K562 (cell line): Measurements from ENCODE around the gene PXMP2. TPM values are rescaled to one million over a fixed set of nuclear protein-coding genes. Genes with fewer than 3 reads are reported as not detected.

Experiments used
- ATAC-seq: fragments of 200-7000 bp; cut with Tn5 transposase; 3 replicates; pipeline ENCODE4 v1.9.1; 2020; ENCODE audit warnings: moderate library complexity
- BruUV-seq: library from RNA; stranded (reverse); fragments of 400-500 nt; replicated peaks from 2 replicates; lab custom pipeline; 2021; lab: Mats Ljungman, UMichigan
- CTCF ChIA-PET: fragments of 300-600 bp; formaldehyde crosslinking; extraction: SDS; loops from one replicate; lab custom pipeline; 2021; ENCODE audit warnings: low intra/inter-chr PET ratio; lab: Yijun Ruan, JAX
- POLR2A ChIA-PET: fragments of 300-600, 350-650 bp; sonication (Branson Sonifier 250); formaldehyde crosslinking; extraction: SDS; loops from one replicate; lab custom pipeline; 2021; ENCODE audit warnings: antibody characterized with exemption, inconsistent platforms; lab: Yijun Ruan, JAX
- DNase-seq, 4 experiments: peaks; one replicate each; pipeline versions ENCODE4 v3.0.0 to v3.0.0-alpha.2; 2011 to 2018; ENCODE audit warnings: low spot score in 3 of 4, mixed read lengths in 3 of 4; ENCODE audit errors: extremely low read depth in 1 of 4
- FAIRE-seq: peaks from 2 replicates; lab custom pipeline; 2011; peaks lifted over from hg19 to GRCh38; lab: Jason Lieb, UNC
- H2AFZ ChIP-seq: 2 replicates; pipeline ENCODE4 v1.6.0; 2011; ENCODE audit warnings: low read depth, low read length, control low read depth, inconsistent platforms
- H3K27ac ChIP-seq: fragments of 200-600 bp; 3 replicates; pipeline ENCODE4 v1.8.0; 2011; ENCODE audit warnings: low read depth, mild to moderate bottlenecking, control low read depth, inconsistent platforms, low read length, moderate library complexity, mixed read lengths; ENCODE audit errors: extremely low read depth
- H3K27me3 ChIP-seq, 2 experiments: fragments of 300-600 bp in 1 of 2; 2 replicates in 1 of 2; 3 replicates in 1 of 2; pipeline versions ENCODE4 v1.6.0 to v1.8.0; 2011; ENCODE audit warnings: inconsistent platforms in 2 of 2, low read length in 2 of 2, mild to moderate bottlenecking in 1 of 2, mixed read lengths in 1 of 2, moderate library complexity in 1 of 2; ENCODE audit not compliant: control insufficient read depth in 2 of 2, insufficient read depth in 2 of 2
- H3K36me3 ChIP-seq: fragments of 300-600 bp; 3 replicates; pipeline ENCODE4 v1.8.0; 2011; ENCODE audit warnings: mild to moderate bottlenecking, low read length, inconsistent platforms; ENCODE audit not compliant: control insufficient read depth, insufficient read depth
- H3K4me1 ChIP-seq, 2 experiments: fragments of 200-600 bp in 1 of 2; replicated peaks in 1 of 2; 2 replicates in 1 of 2; 3 replicates in 1 of 2; pipeline versions ENCODE4 v1.5.1 to v1.8.0; 2011; ENCODE audit warnings: inconsistent platforms in 2 of 2, low read length in 2 of 2, mild to moderate bottlenecking in 1 of 2, mixed read lengths in 1 of 2, moderate library complexity in 1 of 2; ENCODE audit not compliant: control insufficient read depth in 2 of 2, insufficient read depth in 2 of 2
- H3K4me2 ChIP-seq: 2 replicates; pipeline ENCODE4 v1.6.1; 2011; ENCODE audit warnings: low read length, control low read depth, inconsistent platforms, mixed read lengths; ENCODE audit not compliant: insufficient read depth
- H3K4me3 ChIP-seq: fragments of 200-600 bp; sonication (generic), shearing (Covaris generic); 2 replicates; pipeline ENCODE4 v1.5.1; 2016; ENCODE audit warnings: control low read depth, inconsistent platforms
- H3K79me2 ChIP-seq: fragments of 200-600 bp; 3 replicates; pipeline ENCODE4 v1.8.0; 2011; ENCODE audit warnings: low read length, inconsistent platforms; ENCODE audit not compliant: control insufficient read depth, insufficient read depth
- H3K9ac ChIP-seq, 2 experiments: 2 replicates each; pipeline versions ENCODE4 v1.6.0 to v1.6.1; 2011; ENCODE audit warnings: low read depth in 2 of 2, low read length in 2 of 2, control low read depth in 1 of 2, inconsistent platforms in 1 of 2, mild to moderate bottlenecking in 1 of 2, mixed read lengths in 1 of 2; ENCODE audit not compliant: insufficient read depth in 1 of 2
- H3K9me1 ChIP-seq: one replicate; pipeline ENCODE4 v1.6.0; 2011; ENCODE audit warnings: inconsistent platforms, mild to moderate bottlenecking, low read length, moderate library complexity; ENCODE audit not compliant: control insufficient read depth, insufficient read depth
- H3K9me3 ChIP-seq: replicated peaks from 2 replicates; pipeline ENCODE4 v1.5.1; 2011; ENCODE audit warnings: low read depth, low read length, inconsistent platforms; ENCODE audit not compliant: control insufficient read depth, insufficient read depth
- H4K20me1 ChIP-seq: replicated peaks from 2 replicates; pipeline ENCODE4 v1.6.1; 2011; ENCODE audit warnings: low read length, inconsistent platforms, mixed read lengths; ENCODE audit not compliant: control insufficient read depth, insufficient read depth
- CHD4 ChIP-seq: fragments of 200-600 bp; sonication (generic); IDR thresholded peaks from 3 replicates; pipeline ENCODE4 v1.6.1; 2012; ENCODE audit warnings: low read depth, mild to moderate bottlenecking, mixed read lengths, low read length, inconsistent platforms; ENCODE audit not compliant: insufficient read depth, insufficient replicate concordance, poor library complexity, severe bottlenecking
- CREB1 ChIP-seq, 2 experiments: sonication (generic) in 1 of 2; formaldehyde crosslinking in 1 of 2; IDR thresholded peaks; 2 replicates each; pipeline versions ENCODE4 v1.6.1 to v1.8.0; 2012 to 2022; ENCODE audit warnings: inconsistent platforms in 1 of 2, mild to moderate bottlenecking in 1 of 2, missing genetic modification reagents in 1 of 2, moderate library complexity in 1 of 2
- FOXK1 ChIP-seq: sonication (generic); formaldehyde crosslinking; IDR thresholded peaks from 2 replicates; pipeline ENCODE4 v1.8.0; 2022; ENCODE audit warnings: missing genetic modification reagents, mild to moderate bottlenecking, borderline replicate concordance
- HSF4 ChIP-seq: fragments of 250-450 bp; sonication (Bioruptor Pico); IDR thresholded peaks from 2 replicates; pipeline ENCODE4 v2.1.2; 2022; ENCODE audit warnings: mild to moderate bottlenecking, moderate library complexity, borderline replicate concordance
- NFE2L1 ChIP-seq: fragments of 450-650 bp; IDR thresholded peaks from 2 replicates; pipeline ENCODE4 v1.6.1; 2016; ENCODE audit warnings: missing genetic modification characterization, low read depth, mild to moderate bottlenecking, missing compliant biosample characterization, moderate library complexity, borderline replicate concordance
- NR2C2 ChIP-seq, 2 experiments: fragments of 200-800 bp in 1 of 2; sonication (Bioruptor generic) in 1 of 2; sonication (generic) in 1 of 2; formaldehyde crosslinking in 1 of 2; IDR thresholded peaks; 2 replicates each; pipeline versions ENCODE4 v1.6.1 to v1.8.0; 2016 to 2022; ENCODE audit warnings: mild to moderate bottlenecking in 1 of 2, missing compliant biosample characterization in 1 of 2, missing genetic modification characterization in 1 of 2, missing genetic modification reagents in 1 of 2
- PHF20 ChIP-seq: fragments of 450-650 bp; IDR thresholded peaks from 2 replicates; pipeline ENCODE4 v1.6.1; 2018; ENCODE audit not compliant: partially characterized antibody
- PHTF2 ChIP-seq: fragments of 250-450 bp; sonication (Bioruptor Pico); IDR thresholded peaks from 2 replicates; pipeline ENCODE4 v1.5.0; 2021; ENCODE audit warnings: mild to moderate bottlenecking
- RBM15 ChIP-seq: fragments of 200-400 bp; formaldehyde crosslinking; IDR thresholded peaks from 2 replicates; pipeline ENCODE4 v1.6.1; 2018; ENCODE audit warnings: mild to moderate bottlenecking, low read length, moderate library complexity; ENCODE audit not compliant: insufficient read depth
- SNAPC5 ChIP-seq: fragments of 250-450 bp; sonication (Bioruptor Pico); IDR thresholded peaks from 2 replicates; pipeline ENCODE4 v1.8.0; 2021; ENCODE audit warnings: moderate library complexity, mild to moderate bottlenecking, inconsistent platforms
- TCF7L2 ChIP-seq: fragments of 150-350 bp; IDR thresholded peaks from 2 replicates; pipeline ENCODE4 v1.6.1; 2016; ENCODE audit warnings: low read depth, mild to moderate bottlenecking, low read length, moderate library complexity
- TEAD2 ChIP-seq: fragments of 450-650 bp; IDR thresholded peaks from 2 replicates; pipeline ENCODE4 v1.6.1; 2016; ENCODE audit warnings: missing genetic modification characterization, control low read depth, missing compliant biosample characterization
- ZBTB34 ChIP-seq: fragments of 250-450 bp; sonication (Bioruptor Pico); IDR thresholded peaks from 2 replicates; pipeline ENCODE4 v1.8.0; 2021; ENCODE audit warnings: mild to moderate bottlenecking, moderate library complexity
- ZFP36 ChIP-seq: fragments of 150-350 bp; IDR thresholded peaks from 2 replicates; pipeline ENCODE4 v1.6.1; 2018; ENCODE audit warnings: low read length, low read depth; ENCODE audit not compliant: partially characterized antibody
- ZNF707 ChIP-seq: fragments of 250-450 bp; sonication (Bioruptor Pico); conservative IDR thresholded peaks from 2 replicates; pipeline ENCODE4 v1.8.0; 2022; ENCODE audit warnings: inconsistent platforms, mild to moderate bottlenecking, moderate library complexity
- ZNF75A ChIP-seq: fragments of 450-650 bp; formaldehyde crosslinking; IDR thresholded peaks from 2 replicates; pipeline ENCODE4 v1.4.0; 2020; ENCODE audit warnings: mild to moderate bottlenecking
- ZNF77 ChIP-seq: fragments of 250-450 bp; sonication (Bioruptor Pico); IDR thresholded peaks from 2 replicates; pipeline ENCODE4 v1.5.0; 2020
- ZSCAN29 ChIP-seq: fragments of 450-650 bp; IDR thresholded peaks from 2 replicates; pipeline ENCODE4 v1.6.1; 2017
- WGBS: fragments of 100-300 bp; shearing (Covaris generic); methylation state at CpG from one replicate; pipeline ENCODE4 v1.1.6; 2016; ENCODE audit warnings: low coverage, mixed read lengths; ENCODE audit not compliant: insufficient coverage; ENCODE audit errors: missing lambda C conversion rate; 5-methylcytosine and 5-hydroxymethylcytosine counted together
- in situ Hi-C: fragments of 300-500 bp; cut with MboI; formaldehyde crosslinking; loops from 4 replicates; pipeline ENCODE4 v1.15.0; 2018; ENCODE audit warnings: inconsistent platforms, mixed read lengths
- intact Hi-C: fragments of 100-400 bp; cut with micrococcal nuclease; formaldehyde crosslinking; loops from 2 replicates; pipeline ENCODE4 v1.14.2; 2022
- polyA plus RNA-seq, 8 experiments: library from polyadenylated mRNA; depleted of rRNA in 4 of 8; stranded (reverse) in 5 of 8; unstranded in 3 of 8; fragments of >200 nt; fragmentation: Nextera tagmentation in 2 of 8; fragmentation: Illumina TruSeq in 1 of 8; extraction: Ambion mirVana in 2 of 8; extraction: Trizol in 1 of 8; gene quantifications; 2 replicates each; pipeline versions ENCODE4 v1.2.1 to v1.2.3, GENCODE V29; 2011 to 2014; ENCODE audit warnings: inconsistent platforms in 1 of 8, missing spikeins in 1 of 8
- total RNA-seq, 7 experiments: library from RNA; depleted of rRNA in 6 of 7; stranded (reverse); fragments of >200 nt in 6 of 7; fragmentation: Illumina TruSeq in 2 of 7; extraction: Trizol in 2 of 7; gene quantifications; 2 replicates each; pipeline versions ENCODE4 v1.2.1 to v1.2.3, GENCODE V29; 2011 to 2021; ENCODE audit warnings: low replicate concordance in 1 of 7

Gene PXMP2
- total and polyA plus RNA-seq, 9 of the 15 experiments (the other 6 are each of a cell fraction or from before 2014, with no cell fraction given) = 3.0 to 66.1 (median 44.7) TPM

- DNase-seq (no peak), ATAC-seq (no peak), FAIRE-seq (no peak)
- Histone ChIP-seq H3K4me2 (no peak overlapping the region), H4K20me1 (peaks cover 4% of the 10 kb centered on the region; the same call in 1 of the 2 replicates), H3K9ac (no peak overlapping the region), H3K27ac (no peak overlapping the region), H3K79me2 (peaks cover 22% of the 10 kb centered on the region; the same call in 2 of the 3 replicates), H3K9me3 (no peaks in the 10 kb centered on the region), H3K4me1 (no peaks in the 10 kb centered on the region), H3K4me3 (no peak overlapping the region), H3K27me3 (no peaks in the 10 kb centered on the region), H2AFZ (no peak overlapping the region), H3K9me1 (no peaks in the 10 kb centered on the region), H3K36me3 (peaks cover 89% of the 10 kb centered on the region)
- CTCF ChIA-PET = no interaction called here
- BruUV-seq = no TSS peak
- in situ Hi-C loops (no loop called here), intact Hi-C loops (no loop called here)
- POLR2A ChIA-PET = no interaction called here
- 98% methylated on average over 18 of the region's 22 CpGs for WGBS
- no peak for TF ChIP-seq RBM15
- no peak for TF ChIP-seq HSF4 (CRISPR knock-in tag)
- no peak for TF ChIP-seq NFE2L1 (tag)
- TF ChIP-seq ZNF77 = no peak
- TF ChIP-seq SNAPC5 (CRISPR knock-in tag) = no peak
- no peak for TF ChIP-seq CREB1 (IDR thresholded peaks at IDR 0.05)
- TF ChIP-seq CREB1 (CRISPR knock-in tag; IDR thresholded peaks at IDR 0.05) = no peak
- TF ChIP-seq ZSCAN29 = no peak
- TF ChIP-seq PHF20 = no peak
- no peak for TF ChIP-seq ZBTB34
- no peak for TF ChIP-seq NR2C2 (CRISPR knock-in tag; IDR thresholded peaks at IDR 0.05)
- no peak for TF ChIP-seq NR2C2 (tag; IDR thresholded peaks at IDR 0.05)
- no peak for TF ChIP-seq CHD4
- no peak for TF ChIP-seq ZNF707
- no peak for TF ChIP-seq FOXK1
- TF ChIP-seq PHTF2 (CRISPR knock-in tag) = no peak
- TF ChIP-seq TCF7L2 = no peak
- TF ChIP-seq TEAD2 = no peak
- no peak for TF ChIP-seq ZFP36
- no peak for TF ChIP-seq ZNF75A (CRISPR knock-in tag)
- TF ChIP-seq, all 486 proteins: peak for 0
These were observed 60.5 kb downstream of the PXMP2 start for GRCh38 chr12:132747896-132748295.
